KOPT-K1 (cell line): ENCODE measurements around the gene DNMT3L.

Experiments used
- H3K27ac ChIP-seq: fragments of 200-600 bp; sonication (generic); 2 replicates; pipeline ENCODE4 v1.5.1; 2016; ENCODE audit warnings: antibody characterized with exemption, mild to moderate bottlenecking, low read depth, low read length; ENCODE audit not compliant: poor library complexity, severe bottlenecking
- H3K36me3 ChIP-seq: fragments of 200-600 bp; sonication (generic); 2 replicates; pipeline ENCODE4 v1.5.1; 2017; ENCODE audit warnings: antibody characterized with exemption, mild to moderate bottlenecking, low read length, moderate library complexity; ENCODE audit not compliant: insufficient read depth
- H3K9me3 ChIP-seq: fragments of 200-600 bp; sonication (generic); 2 replicates; pipeline ENCODE4 v1.5.1; 2017; ENCODE audit warnings: antibody characterized with exemption, low read length, mild to moderate bottlenecking; ENCODE audit not compliant: insufficient read depth, poor library complexity, severe bottlenecking

The DNMT3L gene

GRCh38 chr21:44299085-44299457 is 37.4 kb upstream of the DNMT3L start:
- Histone ChIP-seq H3K9me3 (no peaks in the 10 kb centered on the region), H3K36me3 (no peaks in the 10 kb centered on the region), H3K27ac (peak overlapping the region; percentile 62)

GRCh38 chr21:44298301-44298700 is 36.6 kb upstream of the DNMT3L start:
- Histone ChIP-seq H3K36me3 (no peaks in the 10 kb centered on the region), H3K27ac (no peak overlapping the region), H3K9me3 (no peaks in the 10 kb centered on the region)

DNA sequence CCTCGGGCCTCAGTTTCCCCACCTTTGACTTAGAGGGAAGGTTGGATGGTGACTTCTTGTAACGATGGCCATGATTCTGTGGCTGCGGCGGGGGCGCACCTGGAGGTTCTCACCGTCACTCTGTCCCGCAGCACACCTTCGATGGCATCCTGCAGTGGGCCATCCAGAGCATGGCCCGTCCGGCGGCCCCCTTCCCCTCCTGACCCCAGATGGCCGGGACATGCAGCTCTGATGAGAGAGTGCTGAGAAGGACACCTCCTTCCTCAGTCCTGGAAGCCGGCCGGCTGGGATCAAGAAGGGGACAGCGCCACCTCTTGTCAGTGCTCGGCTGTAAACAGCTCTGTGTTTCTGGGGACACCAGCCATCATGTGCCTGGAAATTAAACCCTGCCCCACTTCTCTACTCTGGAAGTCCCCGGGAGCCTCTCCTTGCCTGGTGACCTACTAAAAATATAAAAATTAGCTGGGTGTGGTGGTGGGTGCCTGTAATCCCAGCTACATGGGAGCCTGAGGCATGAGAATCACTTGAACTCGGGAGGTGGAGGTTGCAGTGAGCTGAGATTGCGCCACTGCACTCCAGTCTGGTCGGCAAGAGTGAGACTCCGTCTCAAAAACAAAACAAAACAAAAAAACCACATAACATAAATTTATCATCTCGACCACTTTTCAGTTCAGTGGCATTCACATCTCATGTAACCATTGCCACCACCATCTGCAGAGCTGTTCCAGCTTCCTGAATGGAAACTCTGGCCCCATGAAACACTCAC is 36.0 kb upstream of the DNMT3L start:
- Histone ChIP-seq H3K36me3 (no peaks in the 10 kb centered on the region), H3K9me3 (no peaks in the 10 kb centered on the region), H3K27ac (no peak overlapping the region)

DNA sequence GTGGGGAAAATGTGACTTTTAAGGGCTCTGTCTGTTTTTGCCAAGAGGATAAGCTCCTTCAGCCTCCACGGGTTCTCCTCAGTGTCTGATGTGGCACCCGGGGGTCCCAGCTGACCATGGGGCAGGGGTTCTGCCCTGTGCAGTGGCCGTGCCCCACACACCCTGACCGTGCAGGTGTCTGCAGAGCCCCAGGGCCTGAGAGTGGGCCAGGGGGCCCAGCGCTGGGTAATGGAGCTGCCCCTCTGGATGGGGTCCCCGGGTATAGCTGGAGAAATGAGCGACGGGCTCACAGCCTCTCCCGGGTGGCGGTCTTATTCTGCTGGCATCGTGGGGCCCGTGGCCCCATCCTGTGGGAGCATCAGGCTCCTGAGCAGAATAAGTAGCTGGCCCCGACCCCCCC is 35.2 kb upstream of the DNMT3L start:
- H3K27ac ChIP-seq = no peak overlapping the region
- H3K36me3 ChIP-seq = no peaks in the 10 kb centered on the region
- H3K9me3 ChIP-seq = no peaks in the 10 kb centered on the region

DNA sequence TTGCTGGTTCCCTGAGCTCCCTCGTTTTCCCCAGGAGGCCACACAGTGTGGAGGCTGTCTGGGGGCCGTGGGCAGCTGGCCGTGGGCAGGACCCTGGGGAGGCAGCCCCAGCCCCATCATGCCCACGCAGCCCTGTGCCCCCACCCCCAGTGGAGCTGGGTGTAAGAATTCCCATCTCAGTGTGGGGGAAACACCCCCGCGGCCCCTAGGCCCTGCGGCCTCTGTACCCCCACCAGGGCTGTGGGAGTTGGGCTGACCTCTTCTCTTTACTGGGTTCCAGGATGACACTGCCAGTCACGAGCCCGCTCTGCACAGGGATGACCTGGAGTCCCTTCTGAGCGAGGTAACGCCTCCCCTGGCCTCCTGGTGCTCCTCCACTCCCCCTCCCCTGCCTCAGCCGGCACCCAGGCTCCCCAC is 34.4 kb upstream of the DNMT3L start:
- no peak overlapping the region for H3K27ac ChIP-seq

DNA sequence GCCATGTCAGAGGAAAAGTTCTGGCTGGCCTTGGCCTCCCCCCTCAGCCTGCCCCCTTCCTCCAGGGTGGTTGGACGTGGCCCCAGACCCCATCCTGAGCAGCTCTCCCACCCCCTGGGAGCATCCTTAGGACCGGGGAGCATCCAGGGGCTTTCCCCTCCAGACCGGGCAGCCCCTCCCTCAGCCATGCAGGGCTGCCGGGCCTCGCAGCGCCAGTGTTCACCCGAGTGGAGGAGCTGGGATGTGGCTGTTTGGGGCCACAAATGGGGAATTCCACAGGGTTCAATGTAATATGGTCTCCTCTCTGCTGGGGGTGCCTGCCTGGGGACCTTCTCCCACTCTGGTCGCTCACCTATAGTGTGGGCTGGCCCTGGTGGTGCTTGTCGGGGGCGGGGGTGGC is 33.9 kb upstream of the DNMT3L start:
- H3K9me3 ChIP-seq = no peaks in the 10 kb centered on the region
- H3K36me3 ChIP-seq = no peaks in the 10 kb centered on the region
- no peak overlapping the region for H3K27ac ChIP-seq

More for the DNA sequence above, 34.4 kb upstream of the DNMT3L start:
- Histone ChIP-seq H3K36me3 (no peaks in the 10 kb centered on the region), H3K9me3 (no peaks in the 10 kb centered on the region)

- Histone ChIP-seq H3K9me3 (no peaks in the 10 kb centered on the region), H3K36me3 (no peaks in the 10 kb centered on the region), H3K27ac (no peak overlapping the region)
Observed at GRCh38 chr21:44295163-44295573, 33.5 kb upstream of the DNMT3L start.

- no peak overlapping the region for H3K27ac ChIP-seq
- H3K36me3 ChIP-seq = no peaks in the 10 kb centered on the region
- no peaks in the 10 kb centered on the region for H3K9me3 ChIP-seq
Observed at GRCh38 chr21:44294391-44295162, 32.9 kb upstream of the DNMT3L start.

- Histone ChIP-seq H3K9me3 (no peaks in the 10 kb centered on the region), H3K27ac (no peak overlapping the region), H3K36me3 (no peaks in the 10 kb centered on the region)
Observed at GRCh38 chr21:44293551-44294231, 32.0 kb upstream of the DNMT3L start.

GRCh38 chr21:44292812-44293195 is 31.1 kb upstream of the DNMT3L start:
- H3K27ac ChIP-seq = no peak overlapping the region
- no peaks in the 10 kb centered on the region for H3K9me3 ChIP-seq

GRCh38 chr21:44291936-44292811 is 30.5 kb upstream of the DNMT3L start:
- H3K36me3 ChIP-seq = no peaks in the 10 kb centered on the region
- no peaks in the 10 kb centered on the region for H3K9me3 ChIP-seq
- H3K27ac ChIP-seq = no peak overlapping the region

More at GRCh38 chr21:44292812-44293195, 31.1 kb upstream of the DNMT3L start:
- H3K36me3 ChIP-seq = no peaks in the 10 kb centered on the region

DNA sequence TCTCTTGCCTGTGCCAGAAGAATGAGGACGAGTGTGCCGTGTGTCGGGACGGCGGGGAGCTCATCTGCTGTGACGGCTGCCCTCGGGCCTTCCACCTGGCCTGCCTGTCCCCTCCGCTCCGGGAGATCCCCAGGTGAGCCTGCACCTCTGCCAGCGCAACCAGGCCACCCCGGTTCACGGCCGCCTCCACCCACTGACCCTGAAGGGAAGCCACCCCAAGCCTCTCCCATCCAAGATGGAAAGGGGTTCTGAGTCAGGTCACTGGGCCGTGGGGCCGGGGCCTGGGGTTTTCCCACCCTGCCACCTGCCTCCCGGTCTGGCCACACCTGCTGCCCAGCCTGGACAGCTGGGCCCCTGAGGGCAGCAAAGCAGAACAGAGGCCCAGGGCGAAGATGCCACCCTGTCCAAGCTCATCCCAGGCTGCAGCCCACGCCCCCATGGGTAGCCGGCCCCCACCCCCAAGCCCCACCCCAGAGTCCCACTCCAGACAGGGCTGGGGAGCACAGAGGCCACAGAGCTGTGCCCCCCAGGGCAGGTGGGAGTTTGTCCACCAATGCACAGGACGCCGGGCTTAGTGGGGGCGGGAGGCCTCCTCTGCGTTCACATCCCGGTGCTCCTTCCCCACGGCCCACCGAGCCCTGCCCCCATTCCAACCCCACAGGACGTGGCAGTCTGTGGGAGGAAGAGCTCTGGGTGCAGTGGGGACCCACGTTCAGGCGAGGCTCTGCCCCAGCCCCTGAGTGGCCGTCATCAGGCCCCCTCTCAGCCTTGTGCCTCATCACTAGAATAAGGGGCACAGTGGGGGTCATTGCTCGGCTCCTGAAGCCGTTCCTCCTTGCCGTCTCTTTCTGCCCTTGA is 29.6 kb upstream of the DNMT3L start:
- Histone ChIP-seq H3K27ac (no peak overlapping the region), H3K9me3 (no peaks in the 10 kb centered on the region), H3K36me3 (no peaks in the 10 kb centered on the region)

DNA sequence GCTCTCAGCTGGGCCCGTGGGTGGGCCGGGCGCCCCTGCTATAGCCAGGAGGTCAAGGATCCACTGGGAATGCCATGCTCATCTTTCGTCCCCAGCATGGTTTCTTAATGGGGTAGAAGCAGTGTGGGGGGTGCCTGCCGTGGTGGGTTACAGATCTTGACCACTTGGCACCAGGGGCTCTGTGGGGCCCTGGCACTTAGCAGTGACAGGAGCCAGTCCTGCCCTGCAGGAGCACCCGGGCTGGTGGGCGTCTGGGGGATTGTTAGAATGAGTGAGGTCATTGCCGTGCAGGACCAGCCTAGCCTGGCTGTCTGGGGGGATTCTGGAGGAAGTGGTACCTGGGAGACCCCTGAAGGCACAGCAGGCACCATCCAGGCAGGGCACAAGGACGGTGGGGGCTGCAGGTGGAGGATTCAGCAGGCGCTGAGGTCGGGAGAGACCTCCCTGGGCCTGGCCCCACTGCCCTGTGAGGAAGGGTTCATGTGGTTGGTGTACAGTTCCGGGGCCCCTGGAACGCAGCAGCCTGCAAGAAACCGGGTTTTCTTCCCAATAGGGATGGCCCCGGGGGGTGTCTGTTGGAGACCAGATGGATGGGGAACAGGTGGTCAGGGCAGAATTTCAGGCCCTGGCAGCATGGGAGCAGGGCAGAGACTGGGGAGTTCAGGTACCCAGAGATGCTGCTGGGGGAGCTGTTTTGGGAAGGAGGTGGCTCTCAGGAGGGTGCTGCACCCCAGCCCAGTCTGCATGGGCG is 28.8 kb upstream of the DNMT3L start:
- Histone ChIP-seq H3K27ac (no peak overlapping the region), H3K36me3 (no peaks in the 10 kb centered on the region), H3K9me3 (no peaks in the 10 kb centered on the region)
